Measurements from ENCODE around the gene DNAL1.
"Not testable (repeated sequence)": the region's sequence is repeated elsewhere in the genome, so short reads cannot be mapped to it uniquely, and the experiment has no call there.

Gene DNAL1

GRCh38 chr14:73620268-73620667 lies 24.5 kb upstream of the DNAL1 start:
- Histone ChIP-seq H3K9ac (ENCODE audit: low read length) (no peak overlapping the region), H3K27me3 (ENCODE audit: control insufficient read depth in 1 of 2, insufficient read depth in 2 of 2, low read length in 2 of 2) (no peaks in the 10 kb centered on the region), H3K36me3 (ENCODE audit: insufficient read depth, low read length) (no peaks in the 10 kb centered on the region), H3K27ac (ENCODE audit: low read depth, low read length) (no peak overlapping the region), H3K4me3 (ENCODE audit: low read depth in 1 of 2, low read length in 2 of 2) (no peak overlapping the region), H3K9me3 (ENCODE audit: low read length) (no peaks in the 10 kb centered on the region), H3K4me1 (ENCODE audit: insufficient read depth, low read length) (no peaks in the 10 kb centered on the region)

- Histone ChIP-seq H3K36me3 (ENCODE audit: insufficient read depth, low read length) (no peaks in the 10 kb centered on the region), H3K27me3 (ENCODE audit: control insufficient read depth in 1 of 2, insufficient read depth in 2 of 2, low read length in 2 of 2) (no peaks in the 10 kb centered on the region), H3K27ac (ENCODE audit: low read depth, low read length) (no peak overlapping the region), H3K4me1 (ENCODE audit: insufficient read depth, low read length) (no peaks in the 10 kb centered on the region), H3K4me3 (ENCODE audit: low read depth in 1 of 2, low read length in 2 of 2) (no peak overlapping the region), H3K9ac (ENCODE audit: low read length) (no peak overlapping the region), H3K9me3 (ENCODE audit: low read length) (no peaks in the 10 kb centered on the region)
Observed at GRCh38 chr14:73623504-73624054, 21.2 kb upstream of the DNAL1 start.

- no peak overlapping the region for H3K27ac ChIP-seq (ENCODE audit: low read depth, low read length)
Observed at GRCh38 chr14:73625706-73626105, 19.1 kb upstream of the DNAL1 start.

GRCh38 chr14:73627151-73627558 lies 17.6 kb upstream of the DNAL1 start:
- Histone ChIP-seq H3K27me3 (ENCODE audit: control insufficient read depth in 1 of 2, insufficient read depth in 2 of 2, low read length in 2 of 2) (no peaks in the 10 kb centered on the region), H3K36me3 (ENCODE audit: insufficient read depth, low read length) (no peaks in the 10 kb centered on the region), H3K4me3 (ENCODE audit: low read depth in 1 of 2, low read length in 2 of 2) (no peak overlapping the region), H3K27ac (ENCODE audit: low read depth, low read length) (no peak overlapping the region), H3K9me3 (ENCODE audit: low read length) (no peaks in the 10 kb centered on the region), H3K9ac (ENCODE audit: low read length) (no peak overlapping the region), H3K4me1 (ENCODE audit: insufficient read depth, low read length) (no peaks in the 10 kb centered on the region)

More at GRCh38 chr14:73625706-73626105, 19.1 kb upstream of the DNAL1 start:
- no peak overlapping the region for H3K9ac ChIP-seq (ENCODE audit: low read length)
- H3K9me3 ChIP-seq (ENCODE audit: low read length) = no peaks in the 10 kb centered on the region
- no peak overlapping the region for H3K4me3 ChIP-seq (ENCODE audit: low read depth in 1 of 2, low read length in 2 of 2)
- H3K36me3 ChIP-seq (ENCODE audit: insufficient read depth, low read length) = no peaks in the 10 kb centered on the region
- H3K27me3 ChIP-seq (ENCODE audit: control insufficient read depth in 1 of 2, insufficient read depth in 2 of 2, low read length in 2 of 2) = no peaks in the 10 kb centered on the region
- H3K4me1 ChIP-seq (ENCODE audit: insufficient read depth, low read length) = no peaks in the 10 kb centered on the region

- Histone ChIP-seq H3K27ac (ENCODE audit: low read depth, low read length) (no peak overlapping the region), H3K9ac (ENCODE audit: low read length) (no peak overlapping the region), H3K9me3 (ENCODE audit: low read length) (no peaks in the 10 kb centered on the region), H3K4me1 (ENCODE audit: insufficient read depth, low read length) (no peaks in the 10 kb centered on the region), H3K4me3 (ENCODE audit: low read depth in 1 of 2, low read length in 2 of 2) (no peak overlapping the region), H3K27me3 (ENCODE audit: control insufficient read depth in 1 of 2, insufficient read depth in 2 of 2, low read length in 2 of 2) (no peaks in the 10 kb centered on the region), H3K36me3 (ENCODE audit: insufficient read depth, low read length) (no peaks in the 10 kb centered on the region)
Observed at GRCh38 chr14:73630009-73630780, 14.6 kb upstream of the DNAL1 start.

GRCh38 chr14:73633116-73634010 lies 11.4 kb upstream of the DNAL1 start:
- H3K27me3 ChIP-seq (ENCODE audit: control insufficient read depth in 1 of 2, insufficient read depth in 2 of 2, low read length in 2 of 2) = no peaks in the 10 kb centered on the region
- no peaks in the 10 kb centered on the region for H3K9me3 ChIP-seq (ENCODE audit: low read length)
- H3K4me1 ChIP-seq (ENCODE audit: insufficient read depth, low read length) = no peaks in the 10 kb centered on the region
- peak overlapping the region; percentile 47 to 73 for H3K4me3 ChIP-seq (ENCODE audit: low read depth in 1 of 2, low read length in 2 of 2)
- no peaks in the 10 kb centered on the region for H3K36me3 ChIP-seq (ENCODE audit: insufficient read depth, low read length)
- H3K9ac ChIP-seq (ENCODE audit: low read length) = peak overlapping the region; percentile 61
- H3K27ac ChIP-seq (ENCODE audit: low read depth, low read length) = peak overlapping the region; percentile 27

- peak overlapping the region; percentile 47 to 73 for H3K4me3 ChIP-seq (ENCODE audit: low read depth in 1 of 2, low read length in 2 of 2)
- no peaks in the 10 kb centered on the region for H3K36me3 ChIP-seq (ENCODE audit: insufficient read depth, low read length)
- H3K9me3 ChIP-seq (ENCODE audit: low read length) = no peaks in the 10 kb centered on the region
- H3K27ac ChIP-seq (ENCODE audit: low read depth, low read length) = peak overlapping the region; percentile 27
- peak overlapping the region; percentile 61 for H3K9ac ChIP-seq (ENCODE audit: low read length)
- H3K4me1 ChIP-seq (ENCODE audit: insufficient read depth, low read length) = no peaks in the 10 kb centered on the region
- no peaks in the 10 kb centered on the region for H3K27me3 ChIP-seq (ENCODE audit: control insufficient read depth in 1 of 2, insufficient read depth in 2 of 2, low read length in 2 of 2)
Observed at GRCh38 chr14:73634011-73634833, 10.6 kb upstream of the DNAL1 start.

- H3K27me3 ChIP-seq (ENCODE audit: control insufficient read depth in 1 of 2, insufficient read depth in 2 of 2, low read length in 2 of 2); H3K27ac ChIP-seq (ENCODE audit: low read depth, low read length); H3K4me1 ChIP-seq (ENCODE audit: insufficient read depth, low read length); H3K9me3 ChIP-seq (ENCODE audit: low read length); H3K4me3 ChIP-seq (ENCODE audit: low read depth in 1 of 2, low read length in 2 of 2); H3K36me3 ChIP-seq (ENCODE audit: insufficient read depth, low read length); H3K9ac ChIP-seq (ENCODE audit: low read length): not testable (repeated sequence)
Observed at GRCh38 chr14:73636355-73636754, 8.4 kb upstream of the DNAL1 start.

GRCh38 chr14:73637830-73638229 lies 7.0 kb upstream of the DNAL1 start:
- no peaks in the 10 kb centered on the region for H3K36me3 ChIP-seq (ENCODE audit: insufficient read depth, low read length)
- H3K9ac ChIP-seq (ENCODE audit: low read length) = no peak overlapping the region

GRCh38 chr14:73640796-73641365 lies 3.9 kb upstream of the DNAL1 start:
- peaks cover 8% of the 10 kb centered on the region for H3K4me1 ChIP-seq (ENCODE audit: insufficient read depth, low read length)
- H3K27me3 ChIP-seq (ENCODE audit: control insufficient read depth in 1 of 2, insufficient read depth in 2 of 2, low read length in 2 of 2) = no peaks in the 10 kb centered on the region
- no peaks in the 10 kb centered on the region for H3K36me3 ChIP-seq (ENCODE audit: insufficient read depth, low read length)
- no peaks in the 10 kb centered on the region for H3K9me3 ChIP-seq (ENCODE audit: low read length)
- H3K4me3 ChIP-seq (ENCODE audit: low read depth in 1 of 2, low read length in 2 of 2) = no peak overlapping the region
- no peak overlapping the region for H3K27ac ChIP-seq (ENCODE audit: low read depth, low read length)
- H3K9ac ChIP-seq (ENCODE audit: low read length) = no peak overlapping the region

More at GRCh38 chr14:73637830-73638229, 7.0 kb upstream of the DNAL1 start:
- Histone ChIP-seq H3K9me3 (ENCODE audit: low read length) (no peaks in the 10 kb centered on the region), H3K4me1 (ENCODE audit: insufficient read depth, low read length) (no peaks in the 10 kb centered on the region), H3K27me3 (ENCODE audit: control insufficient read depth in 1 of 2, insufficient read depth in 2 of 2, low read length in 2 of 2) (no peaks in the 10 kb centered on the region), H3K27ac (ENCODE audit: low read depth, low read length) (no peak overlapping the region), H3K4me3 (ENCODE audit: low read depth in 1 of 2, low read length in 2 of 2) (no peak overlapping the region)

Measured in muscle layer of colon (tissue), 2 donors.